GM21423 (cell line): Measurements from ENCODE around the gene GMPPB.

Source experiments
- ATAC-seq: cut with Tn5 transposase; IDR thresholded peaks from one replicate; pipeline ENCODE4 v1.9.1; 2021; ENCODE audit warnings: mild to moderate bottlenecking, moderate library complexity; ENCODE audit not compliant: unreplicated experiment

GMPPB gene

DNA sequence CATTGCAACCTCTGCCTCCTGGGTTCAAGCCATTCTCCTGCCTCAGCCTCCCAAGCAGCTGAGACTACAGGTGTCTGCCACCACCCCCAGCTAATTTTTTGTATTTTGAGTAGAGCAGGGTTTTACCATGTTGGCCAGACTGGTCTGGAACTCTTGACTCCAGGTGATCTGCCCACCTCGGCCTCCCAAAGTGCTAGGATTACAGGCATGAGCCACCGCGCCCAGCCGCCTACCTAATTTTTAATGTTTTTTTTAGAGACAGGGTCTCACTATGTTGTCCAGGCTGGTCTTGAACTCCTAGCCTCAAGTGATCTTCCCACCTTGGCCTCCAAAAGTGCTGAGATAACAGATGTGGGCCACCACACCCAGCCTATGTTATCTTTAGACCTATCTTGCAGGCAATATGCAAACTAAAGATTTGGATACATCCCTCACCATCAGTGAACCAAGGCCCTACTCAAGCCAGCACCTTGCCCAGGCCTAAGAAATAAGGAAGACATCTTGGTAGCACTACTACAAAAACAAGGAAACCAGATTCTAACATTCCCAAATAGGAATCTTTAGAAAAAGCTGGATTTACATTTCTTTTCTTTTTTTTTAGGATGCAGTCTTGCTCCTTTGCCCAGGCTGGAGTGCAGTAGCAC lies 6.3 kb upstream of the GMPPB start:
- ATAC-seq, result no peak

DNA sequence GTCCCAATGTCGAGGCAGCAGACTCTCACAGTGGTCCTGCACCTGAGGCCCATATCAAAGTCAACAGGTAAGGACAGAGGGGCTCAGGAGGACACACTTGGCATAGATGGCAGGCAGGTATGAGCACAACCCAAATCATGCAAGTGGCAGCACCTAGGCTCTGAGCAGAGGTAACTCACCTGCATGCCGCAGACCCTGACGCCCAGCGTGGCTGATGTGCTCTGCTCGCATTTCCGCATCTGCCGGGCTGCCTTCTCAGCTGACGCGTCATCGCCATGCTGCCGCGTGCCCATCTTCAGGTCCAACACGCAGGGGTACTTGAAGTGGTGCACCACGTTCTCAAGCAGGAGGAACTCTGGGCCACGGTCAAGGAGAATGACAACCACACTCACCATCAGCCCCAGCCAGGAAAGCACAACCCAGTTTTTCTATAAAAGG lies 4.2 kb upstream of the GMPPB start:
- ATAC-seq, result no peak

DNA sequence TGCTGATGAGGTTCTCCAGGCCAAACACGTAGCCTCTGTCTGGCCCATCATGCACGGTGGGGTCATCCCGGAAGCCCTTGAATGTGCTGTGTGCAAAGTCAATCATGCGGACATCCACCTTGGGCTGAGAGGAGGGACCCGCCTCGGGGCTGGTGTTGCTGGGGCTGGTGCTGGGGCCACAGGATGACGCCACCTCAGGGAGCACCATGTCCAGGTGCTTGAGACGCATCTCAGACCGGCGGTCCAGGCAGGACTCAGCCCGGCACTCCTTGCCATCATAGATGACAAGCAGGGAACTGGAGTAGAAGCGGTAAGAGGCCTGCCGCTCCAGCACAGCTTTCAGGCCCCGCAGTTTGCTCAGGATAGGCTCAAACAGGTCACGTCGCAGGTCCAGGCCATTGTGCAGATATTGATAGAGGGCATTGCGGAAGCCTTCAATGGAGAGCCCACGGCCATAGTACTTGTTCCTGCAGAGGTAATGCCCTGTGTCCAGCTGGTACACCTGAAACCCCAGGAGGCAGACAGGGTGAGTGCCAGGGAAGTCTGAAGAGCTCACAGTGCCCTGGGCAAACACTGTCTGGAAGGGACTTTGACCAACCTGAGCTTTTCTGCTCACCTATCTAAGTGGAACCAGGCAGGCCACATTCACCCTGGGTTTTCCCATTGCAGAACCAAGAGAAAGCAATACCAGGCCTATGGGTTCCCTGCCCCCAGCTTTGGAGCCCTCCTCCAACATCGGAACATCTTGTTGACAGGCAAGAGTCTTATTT lies 3.6 kb upstream of the GMPPB start:
- no peak for ATAC-seq

DNA sequence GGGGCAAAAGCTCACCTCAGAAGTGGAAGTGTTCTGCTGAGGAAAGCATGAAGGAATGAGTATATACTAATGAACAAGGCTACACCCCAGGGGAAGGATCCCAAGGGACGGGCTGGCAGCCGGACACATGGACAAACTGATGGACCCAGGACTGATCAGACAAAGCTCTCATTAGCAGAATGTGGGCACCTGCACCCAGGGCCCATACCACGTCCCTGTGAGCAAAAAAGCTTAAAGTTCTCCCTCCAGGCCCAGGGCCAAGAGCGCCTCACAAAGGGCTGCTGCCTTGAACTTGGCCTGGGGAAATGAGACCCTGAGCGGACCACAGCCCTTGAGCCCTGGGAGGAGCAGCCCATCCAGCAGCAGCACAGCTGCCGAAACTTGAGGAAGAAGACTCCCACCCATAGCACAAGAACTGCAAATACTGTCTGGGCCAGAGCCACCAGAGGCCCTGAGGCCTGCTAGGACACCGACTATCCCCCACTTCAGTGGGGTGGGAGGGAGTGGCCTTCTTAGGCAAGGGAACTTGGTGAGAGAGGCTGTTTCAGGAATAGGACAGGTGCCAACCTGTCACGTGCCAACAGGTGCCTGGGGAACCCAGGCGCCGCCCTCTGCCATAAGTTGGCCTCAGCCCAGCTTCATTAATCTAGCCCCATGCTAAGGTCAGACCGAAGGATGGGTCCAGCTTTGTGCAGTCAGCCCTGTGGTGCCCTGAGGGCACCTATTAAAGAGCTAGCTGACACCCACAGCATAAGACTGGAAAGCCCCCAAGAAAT lies 2.3 kb upstream of the GMPPB start:
- no peak for ATAC-seq

DNA sequence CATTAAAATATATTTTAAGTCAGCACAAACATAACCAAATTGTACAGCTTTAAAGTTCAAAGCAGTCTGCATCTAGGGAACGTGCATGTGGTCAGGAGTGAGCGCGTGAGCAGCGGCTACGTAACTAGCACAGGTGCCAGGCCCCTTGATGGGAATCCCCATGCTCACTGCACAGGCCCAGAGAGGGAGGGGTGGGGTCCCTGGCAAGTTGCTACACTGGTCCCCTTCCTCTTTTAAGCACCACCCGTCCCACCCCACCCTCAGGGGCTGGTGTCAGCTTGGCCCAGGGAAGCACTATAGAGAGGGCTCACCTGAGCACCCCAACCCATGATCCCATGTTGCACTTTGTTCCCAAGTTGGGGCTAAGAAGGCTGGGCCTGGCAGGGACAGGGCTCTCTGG lies 835 bp upstream of the GMPPB start:
- ATAC-seq, result no peak

DNA sequence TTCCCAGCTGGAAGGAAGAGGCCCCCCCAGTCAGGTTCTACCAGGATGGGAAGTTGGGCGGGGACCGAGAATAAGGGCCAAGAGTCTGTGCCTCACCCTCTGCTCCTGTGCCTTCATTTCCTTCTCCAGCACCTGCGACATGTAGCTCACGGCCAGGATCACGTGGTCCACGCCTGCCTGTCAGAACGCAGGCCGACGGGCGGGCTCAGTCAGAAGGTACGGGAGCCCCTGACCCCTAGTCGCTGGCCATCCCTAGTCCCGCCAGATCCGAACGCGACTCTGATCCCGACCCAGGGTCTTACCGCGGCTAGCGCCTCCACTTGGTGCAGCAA lies 489 bp downstream of the GMPPB start:
- no peak for ATAC-seq

DNA sequence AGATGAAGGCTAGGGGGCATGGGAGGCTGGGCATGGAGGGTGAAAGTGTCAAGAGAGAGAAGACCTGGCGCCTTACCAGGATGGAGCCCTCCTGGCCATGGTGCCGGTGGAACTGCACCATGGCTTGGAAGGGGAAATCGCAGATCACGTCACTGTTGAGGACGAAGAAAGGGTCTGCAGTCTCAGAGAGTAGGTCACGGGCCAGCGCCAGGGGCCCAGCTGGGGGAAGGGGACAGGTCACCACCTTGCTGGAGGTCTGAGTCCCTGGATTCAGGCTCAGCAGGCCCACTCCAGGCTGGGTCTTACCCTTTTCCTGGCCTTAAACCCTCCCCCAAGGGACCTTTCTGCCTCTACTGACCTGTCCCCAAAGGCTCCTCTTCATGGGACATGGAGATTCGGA lies 855 bp downstream of the GMPPB start:
- no peak for ATAC-seq

DNA sequence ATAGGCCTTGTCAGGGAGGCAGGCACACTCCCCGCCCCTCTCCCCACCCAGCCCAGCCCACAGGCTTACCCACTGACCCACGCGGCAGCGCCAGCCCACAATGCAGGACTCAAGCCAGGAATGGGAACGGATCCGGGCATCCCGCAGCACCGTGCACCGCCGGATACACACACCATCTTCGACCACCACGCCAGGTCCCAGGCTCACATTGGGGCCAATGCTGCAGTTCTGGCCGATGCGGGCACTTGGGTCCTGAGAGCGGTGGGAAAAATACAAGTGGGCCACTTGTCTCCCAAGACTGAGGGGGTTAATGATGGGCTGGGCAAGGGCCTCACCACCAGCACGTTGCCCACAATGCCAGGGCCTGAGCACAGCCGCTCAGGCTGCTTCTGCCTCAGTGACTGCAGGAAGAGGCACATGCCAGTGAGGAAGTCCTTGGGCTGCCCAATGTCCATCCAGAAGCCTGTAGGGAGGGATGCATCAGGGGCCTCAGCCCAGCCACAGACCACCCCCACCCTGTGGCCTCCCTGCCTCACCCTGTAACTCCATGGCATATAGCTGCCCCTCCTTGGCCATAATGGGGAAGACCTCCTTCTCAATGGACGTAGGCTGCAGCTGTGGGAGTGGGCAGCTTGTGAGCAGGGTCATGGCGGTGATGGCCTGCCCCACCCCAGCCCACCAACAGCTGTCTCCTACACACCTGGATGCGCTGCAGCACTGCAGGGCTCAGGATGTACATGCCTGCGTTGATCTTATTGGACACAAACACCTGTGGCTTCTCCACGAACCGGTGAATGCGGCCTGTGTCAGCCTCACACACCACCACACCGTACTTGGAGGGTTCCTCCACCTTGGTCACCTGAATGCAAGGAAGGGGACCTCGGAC lies 1.6 kb downstream of the GMPPB start:
- no peak for ATAC-seq

DNA sequence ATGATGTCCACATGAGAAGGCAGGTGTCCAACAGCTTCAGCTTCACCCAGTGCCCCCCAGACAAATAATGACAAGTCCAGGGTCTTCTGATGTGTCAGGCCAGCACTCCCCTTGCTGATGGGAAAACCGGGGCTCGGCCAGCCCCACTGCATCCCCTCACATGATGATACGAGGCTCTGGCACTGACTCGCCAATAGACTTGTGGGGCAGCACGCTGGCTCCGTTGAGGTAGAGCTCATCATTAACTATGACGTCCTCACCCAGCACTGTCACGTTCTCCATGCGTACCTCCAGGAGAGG lies 2.2 kb downstream of the GMPPB start:
- no peak for ATAC-seq

DNA sequence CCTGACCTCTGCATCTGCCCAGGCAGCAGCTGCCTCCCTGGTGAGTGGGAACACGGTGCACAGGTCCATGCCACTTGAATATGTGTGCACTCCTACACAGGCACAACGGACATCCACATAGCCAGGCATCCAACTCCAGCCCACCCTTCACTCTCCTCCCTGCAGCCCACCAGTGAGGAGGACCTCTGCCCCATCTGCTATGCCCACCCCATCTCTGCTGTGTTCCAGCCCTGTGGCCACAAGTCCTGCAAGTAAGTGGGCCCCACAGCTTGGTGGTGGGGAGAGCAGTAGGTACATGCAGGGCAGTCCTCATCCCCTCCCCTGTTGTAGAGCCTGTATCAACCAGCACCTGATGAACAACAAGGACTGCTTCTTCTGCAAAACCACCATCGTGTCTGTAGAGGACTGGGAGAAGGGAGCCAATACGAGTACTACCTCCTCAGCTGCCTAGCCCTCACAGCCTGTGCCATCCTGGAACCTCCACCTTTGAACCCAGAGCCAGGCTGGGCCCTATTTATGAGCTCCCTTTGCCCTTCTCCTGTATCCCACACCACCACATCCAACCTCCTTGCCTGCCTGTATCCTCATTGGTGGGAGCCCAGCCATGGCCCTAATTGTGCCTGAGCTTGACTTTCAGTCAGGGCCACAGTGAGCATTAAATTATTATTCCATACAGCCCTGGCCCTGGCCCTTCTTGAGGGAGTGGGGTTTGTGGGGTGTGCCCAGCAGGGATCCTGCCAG lies 2.7 kb downstream of the GMPPB start:
- no peak for ATAC-seq

DNA sequence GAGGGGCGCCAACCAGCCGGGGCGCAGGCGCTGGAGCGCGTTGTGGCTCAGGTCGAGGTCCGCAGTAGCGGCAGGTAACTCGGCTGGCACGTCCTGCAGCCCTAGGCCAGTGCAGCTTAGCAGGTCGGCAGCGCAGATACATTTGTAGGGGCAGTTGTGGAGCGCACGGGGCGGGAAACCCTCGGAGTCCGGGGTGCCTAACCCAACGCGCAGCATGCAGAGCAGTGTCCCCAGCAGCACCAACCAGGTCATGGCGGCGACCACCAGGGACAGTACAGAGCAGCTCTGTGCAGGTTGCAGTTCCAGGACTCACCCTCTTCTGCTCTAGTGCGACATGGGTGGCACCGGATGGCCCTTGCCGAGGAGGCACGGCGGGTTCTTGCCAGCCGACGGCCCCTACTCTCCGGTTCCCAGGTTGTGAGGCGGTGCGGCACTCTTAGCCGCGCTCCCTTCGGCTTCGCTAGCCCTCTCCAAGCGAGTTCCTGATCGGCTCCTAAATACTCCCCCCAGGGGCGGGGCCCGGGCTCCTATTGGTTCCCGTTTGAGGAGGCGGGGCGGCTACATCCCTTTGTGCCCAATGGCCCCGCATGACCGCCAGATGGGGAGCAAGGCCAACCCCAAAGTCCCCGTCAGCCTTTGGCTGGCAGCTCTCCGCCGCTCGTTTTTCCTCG lies 4.4 kb downstream of the GMPPB start, which contains the start of gene AMIGO3:
Gene AMIGO3, minus strand, starts transcription at position 471 of the 671 bp plus-strand sequence. Its CDS starts 219 bp downstream, at position 252.
- ATAC-seq, result peak; percentile 50

DNA sequence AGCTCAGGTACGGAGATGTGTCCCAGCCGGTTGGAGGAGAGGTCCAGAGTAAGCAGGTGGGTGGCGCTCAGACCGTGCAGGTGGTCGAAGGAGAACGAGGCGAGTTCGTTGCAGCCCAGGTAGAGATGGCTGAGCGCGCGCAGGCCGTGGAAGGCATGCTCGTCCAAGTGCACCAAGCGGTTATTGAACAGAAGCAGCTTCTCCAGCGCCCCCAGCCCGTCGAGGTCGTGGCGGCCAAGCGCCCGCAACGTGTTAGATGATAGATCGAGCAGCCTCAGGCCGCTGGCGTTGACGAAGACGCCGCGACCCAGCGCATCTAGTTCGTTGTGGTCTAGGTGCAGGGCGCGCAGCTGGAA lies 4.9 kb downstream of the GMPPB start:
- ATAC-seq, result no peak

DNA sequence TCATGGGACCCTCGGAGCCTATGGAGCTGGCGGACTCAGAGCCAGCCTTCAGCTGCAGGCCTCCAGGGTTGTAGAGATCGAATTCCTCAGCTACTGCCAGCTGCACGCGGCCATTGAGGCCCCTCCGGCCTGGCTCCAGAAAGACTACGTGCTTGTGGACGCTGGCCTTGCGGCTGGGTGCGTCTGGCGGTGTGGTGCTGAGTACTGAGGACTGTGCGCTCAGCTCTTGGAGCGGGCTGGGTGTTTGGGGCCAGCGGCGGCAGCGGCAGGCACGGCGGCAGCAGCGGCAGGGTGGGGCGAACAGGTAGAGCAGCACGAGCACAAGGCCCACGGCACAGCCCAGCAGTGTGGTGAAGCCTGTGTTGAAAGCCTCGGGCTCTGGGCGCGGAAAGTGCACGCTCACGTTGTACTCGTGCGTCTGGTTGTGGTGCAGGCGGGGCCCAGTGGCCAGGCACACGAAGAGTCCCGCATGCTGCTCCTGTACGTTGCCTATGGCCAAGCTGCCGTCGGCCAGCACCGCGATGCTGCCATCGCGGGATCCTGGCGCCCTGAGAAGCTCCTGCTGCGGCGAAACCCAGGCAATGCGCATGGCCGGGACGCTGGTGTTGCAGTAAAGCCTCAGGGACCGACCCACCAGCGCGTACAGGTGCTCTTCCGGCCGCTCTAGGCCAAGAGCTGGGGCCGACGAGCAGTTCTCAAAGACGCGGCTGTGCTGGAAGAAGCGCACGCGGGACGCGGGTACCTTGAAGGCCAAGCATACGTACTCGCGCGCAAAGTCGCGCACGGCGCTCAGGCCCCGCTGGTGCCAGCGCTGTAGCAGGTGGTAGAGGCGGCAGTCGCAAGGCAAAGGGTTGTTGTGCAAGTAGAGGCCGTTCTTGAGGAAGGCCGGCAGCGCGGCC lies 5.5 kb downstream of the GMPPB start:
- ATAC-seq, result no peak

DNA sequence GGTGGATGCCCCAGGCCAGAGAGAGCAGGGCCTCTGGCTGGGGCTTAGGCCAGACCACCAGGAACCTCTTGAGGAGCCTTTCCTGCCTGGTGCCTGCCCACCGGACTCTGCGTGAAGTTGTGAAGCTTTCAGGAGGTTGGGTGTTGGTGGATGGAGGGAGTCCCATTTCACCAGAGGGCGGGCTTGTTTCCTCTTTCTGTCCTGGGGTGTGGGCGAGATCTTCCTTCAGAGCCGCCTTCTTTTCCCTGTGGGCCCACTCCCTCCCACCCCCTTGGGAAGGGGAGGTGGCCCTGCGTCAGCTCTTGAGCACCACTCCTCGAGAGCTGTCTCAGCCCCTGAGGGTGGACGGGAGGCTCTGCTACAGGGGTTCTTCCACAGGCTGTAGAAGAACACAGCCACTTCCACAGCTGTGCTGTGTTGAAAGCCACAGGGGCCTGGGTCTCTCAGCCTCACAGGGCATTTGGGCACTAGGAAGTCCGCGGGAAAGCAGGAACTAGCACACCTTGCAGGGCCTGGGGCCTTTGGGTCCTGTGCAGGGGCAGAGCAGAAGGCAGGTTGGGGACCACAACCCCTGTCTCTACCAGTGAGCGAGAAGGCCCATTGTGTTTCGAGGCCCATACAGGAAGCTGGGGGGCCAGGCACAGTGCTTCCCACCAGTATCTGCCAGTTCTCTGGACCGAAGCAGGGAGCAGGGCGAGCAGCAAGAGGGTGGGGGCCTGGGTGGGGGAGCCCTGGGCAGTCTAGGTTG lies 6.4 kb downstream of the GMPPB start:
- no peak for ATAC-seq

DNA sequence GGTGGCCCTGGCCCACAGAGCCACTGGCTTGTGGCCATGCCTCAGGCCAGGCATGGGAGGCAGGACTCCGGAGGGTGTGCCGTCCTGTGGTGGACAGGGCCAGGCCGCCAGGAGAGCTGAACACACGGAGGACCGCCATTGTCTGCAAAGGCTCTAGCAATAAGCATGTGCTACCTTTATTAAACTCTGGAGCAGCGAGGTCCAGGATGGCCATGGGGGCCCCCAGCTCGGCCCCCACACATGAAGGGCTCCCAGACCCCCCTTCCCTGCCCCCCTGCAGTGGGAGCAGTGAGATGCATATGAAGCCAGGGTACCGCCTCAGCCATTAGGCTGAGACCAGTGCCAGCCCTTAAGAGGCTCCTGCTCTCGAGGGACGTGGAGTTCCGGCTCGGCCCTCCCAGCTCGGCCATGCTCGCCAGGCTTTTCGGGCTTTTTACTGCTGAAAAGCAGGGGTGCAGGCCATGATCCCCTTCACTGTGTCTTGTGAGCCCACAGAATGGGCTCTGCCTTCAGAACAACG lies 7.0 kb downstream of the GMPPB start:
- ATAC-seq, result no peak

DNA sequence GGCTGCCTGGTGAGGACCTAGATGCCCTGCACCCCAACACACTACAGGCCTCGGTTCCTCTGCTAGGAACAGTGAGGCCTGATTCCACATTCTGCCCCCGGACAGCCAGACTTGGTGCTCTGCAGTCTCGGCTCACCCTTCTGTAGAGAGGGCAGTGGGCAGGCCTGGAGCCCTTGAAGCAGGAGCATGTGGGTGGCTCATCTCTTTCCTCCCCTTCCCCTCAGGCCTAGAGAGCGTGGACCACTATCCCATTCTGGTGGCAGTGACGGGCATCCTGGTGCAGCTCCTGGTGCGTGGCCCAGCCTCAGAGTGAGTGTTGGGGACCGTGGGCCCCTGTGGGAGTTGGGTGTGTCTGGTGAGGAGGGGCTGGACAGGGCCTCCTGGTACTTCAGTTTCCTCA lies 7.6 kb downstream of the GMPPB start:
- no peak for ATAC-seq

DNA sequence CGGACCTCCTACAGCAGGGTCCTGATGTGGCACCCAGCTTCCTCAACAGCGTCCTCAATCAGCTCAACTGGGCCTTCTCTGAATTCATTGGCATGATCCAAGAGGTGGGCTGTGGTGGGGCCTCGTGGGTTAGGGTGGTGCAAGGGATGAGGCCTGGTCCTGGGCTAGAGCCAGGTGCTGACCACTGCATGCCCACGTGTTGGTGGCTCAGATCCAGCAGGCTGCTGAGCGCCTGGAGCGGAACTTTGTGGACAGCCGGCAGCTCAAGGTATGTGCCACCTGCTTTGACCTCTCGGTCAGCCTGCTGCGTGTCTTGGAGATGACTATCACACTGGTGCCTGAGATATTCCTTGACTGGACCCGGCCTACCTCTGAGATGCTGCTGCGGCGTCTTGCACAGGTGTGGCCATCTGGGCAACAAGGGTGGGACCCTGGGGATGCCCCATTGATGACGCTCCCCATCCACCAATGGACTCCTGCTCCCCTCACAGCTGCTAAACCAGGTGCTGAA lies 8.1 kb downstream of the GMPPB start:
- no peak for ATAC-seq
